Activated naive CD8-positive, alpha-beta T cell treated with anti-CD3 and anti-CD28 coated beads for 36 hours (primary cell): ENCODE data around the gene AHNAK. TPM values are rescaled to one million over a fixed set of nuclear protein-coding genes. Genes with fewer than 3 reads are reported as not detected.

Source experiments
- DNase-seq: peaks from one replicate; pipeline ENCODE4 v3.0.0; 2021
- H3K27ac Mint-ChIP-seq: one replicate; pipeline ENCODE4 v1.8.0; 2022; ENCODE audit warnings: mild to moderate bottlenecking, moderate library complexity, mixed read lengths
- H3K27me3 Mint-ChIP-seq: one replicate; pipeline ENCODE4 v1.8.0; 2022; ENCODE audit warnings: mild to moderate bottlenecking, mixed read lengths
- H3K36me3 Mint-ChIP-seq: one replicate; pipeline ENCODE4 v1.8.0; 2021; ENCODE audit warnings: mild to moderate bottlenecking, mixed read lengths
- H3K4me1 Mint-ChIP-seq: one replicate; pipeline ENCODE4 v1.8.0; 2021; ENCODE audit warnings: mixed read lengths
- H3K4me3 Mint-ChIP-seq: one replicate; pipeline ENCODE4 v1.8.0; 2022; ENCODE audit warnings: mild to moderate bottlenecking, moderate library complexity, mixed read lengths
- H3K9me3 Mint-ChIP-seq: one replicate; pipeline ENCODE4 v1.8.0; 2022; ENCODE audit warnings: mixed read lengths
- total RNA-seq, 2 experiments: library from RNA; stranded (reverse); gene quantifications; one replicate each; pipeline ENCODE4 v1.2.3, GENCODE V29; 2021

The AHNAK gene
- total RNA-seq, 2 experiments from 2014 or later, result 12.3 to 12.5 TPM

GRCh38 chr11:62487738-62488551, 58.7 kb downstream of the AHNAK start:
- Mint-ChIP-seq H3K27me3 (peaks cover 3% of the 10 kb centered on the region), H3K4me3 (no peak overlapping the region), H3K9me3 (no peaks in the 10 kb centered on the region), H3K4me1 (peaks cover 11% of the 10 kb centered on the region), H3K36me3 (no peaks in the 10 kb centered on the region), H3K27ac (no peak overlapping the region)
- no peak for DNase-seq

- no peak for DNase-seq
- Mint-ChIP-seq H3K27me3 (peaks cover 3% of the 10 kb centered on the region), H3K36me3 (no peaks in the 10 kb centered on the region), H3K4me1 (peaks cover 11% of the 10 kb centered on the region), H3K4me3 (no peak overlapping the region), H3K9me3 (no peaks in the 10 kb centered on the region), H3K27ac (no peak overlapping the region)
Observed at GRCh38 chr11:62487136-62487535, 59.5 kb downstream of the AHNAK start.

GRCh38 chr11:62484352-62484751, 62.3 kb downstream of the AHNAK start:
- Mint-ChIP-seq H3K4me1 (peaks cover 11% of the 10 kb centered on the region), H3K27me3 (peaks cover 3% of the 10 kb centered on the region), H3K9me3 (no peaks in the 10 kb centered on the region), H3K4me3 (no peak overlapping the region), H3K36me3 (no peaks in the 10 kb centered on the region), H3K27ac (no peak overlapping the region)
- DNase-seq, result no peak

- no peaks in the 10 kb centered on the region for H3K36me3 Mint-ChIP-seq
- peaks cover 8% of the 10 kb centered on the region for H3K4me1 Mint-ChIP-seq
- H3K27me3 Mint-ChIP-seq, result no peaks in the 10 kb centered on the region
- no peak for DNase-seq
- no peaks in the 10 kb centered on the region for H3K9me3 Mint-ChIP-seq
- H3K27ac Mint-ChIP-seq, result no peak overlapping the region
- no peak overlapping the region for H3K4me3 Mint-ChIP-seq
Observed at GRCh38 chr11:62482753-62483152, 63.9 kb downstream of the AHNAK start.

- no peaks in the 10 kb centered on the region for H3K27me3 Mint-ChIP-seq
- no peak for DNase-seq
- H3K4me3 Mint-ChIP-seq, result no peak overlapping the region
- H3K4me1 Mint-ChIP-seq, result no peaks in the 10 kb centered on the region
- no peaks in the 10 kb centered on the region for H3K9me3 Mint-ChIP-seq
- H3K36me3 Mint-ChIP-seq, result no peaks in the 10 kb centered on the region
- no peak overlapping the region for H3K27ac Mint-ChIP-seq
Observed at GRCh38 chr11:62479631-62480201, 66.9 kb downstream of the AHNAK start.

- DNase-seq, result no peak
- Mint-ChIP-seq H3K27ac (no peak overlapping the region), H3K9me3 (no peaks in the 10 kb centered on the region), H3K27me3 (no peaks in the 10 kb centered on the region), H3K36me3 (no peaks in the 10 kb centered on the region), H3K4me3 (no peak overlapping the region), H3K4me1 (no peaks in the 10 kb centered on the region)
Observed at GRCh38 chr11:62477927-62478326, 68.7 kb downstream of the AHNAK start.

- peaks cover 6% of the 10 kb centered on the region for H3K4me1 Mint-ChIP-seq
- no peaks in the 10 kb centered on the region for H3K36me3 Mint-ChIP-seq
- H3K27me3 Mint-ChIP-seq, result no peaks in the 10 kb centered on the region
- no peaks in the 10 kb centered on the region for H3K9me3 Mint-ChIP-seq
- DNase-seq, result no peak
- H3K27ac Mint-ChIP-seq, result no peak overlapping the region
- no peak overlapping the region for H3K4me3 Mint-ChIP-seq
Observed at GRCh38 chr11:62472063-62472884, 74.3 kb downstream of the AHNAK start.

- no peak for DNase-seq
- H3K4me3 Mint-ChIP-seq, result no peak overlapping the region
- H3K9me3 Mint-ChIP-seq, result no peaks in the 10 kb centered on the region
- H3K4me1 Mint-ChIP-seq, result peaks cover 6% of the 10 kb centered on the region
- no peaks in the 10 kb centered on the region for H3K27me3 Mint-ChIP-seq
- no peak overlapping the region for H3K27ac Mint-ChIP-seq
- no peaks in the 10 kb centered on the region for H3K36me3 Mint-ChIP-seq
Observed at GRCh38 chr11:62471603-62472002, 75.0 kb downstream of the AHNAK start.

- Mint-ChIP-seq H3K36me3 (no peaks in the 10 kb centered on the region), H3K9me3 (no peaks in the 10 kb centered on the region), H3K27me3 (no peaks in the 10 kb centered on the region), H3K4me1 (peaks cover 6% of the 10 kb centered on the region), H3K27ac (no peak overlapping the region), H3K4me3 (no peak overlapping the region)
- no peak for DNase-seq
Observed at GRCh38 chr11:62468577-62468976, 78.0 kb downstream of the AHNAK start.

- Mint-ChIP-seq H3K4me3 (no peak overlapping the region), H3K27me3 (no peaks in the 10 kb centered on the region)
- DNase-seq, result no peak
Observed at GRCh38 chr11:62466444-62466843, 80.2 kb downstream of the AHNAK start.

GRCh38 chr11:62464655-62465054, 82.0 kb downstream of the AHNAK start:
- no peak overlapping the region for H3K4me3 Mint-ChIP-seq
- H3K27me3 Mint-ChIP-seq, result no peaks in the 10 kb centered on the region
- H3K36me3 Mint-ChIP-seq, result no peaks in the 10 kb centered on the region
- no peak overlapping the region for H3K27ac Mint-ChIP-seq
- no peaks in the 10 kb centered on the region for H3K4me1 Mint-ChIP-seq
- H3K9me3 Mint-ChIP-seq, result no peaks in the 10 kb centered on the region
- DNase-seq, result no peak

More at GRCh38 chr11:62466444-62466843, 80.2 kb downstream of the AHNAK start:
- Mint-ChIP-seq H3K9me3 (no peaks in the 10 kb centered on the region), H3K27ac (no peak overlapping the region), H3K36me3 (no peaks in the 10 kb centered on the region), H3K4me1 (no peaks in the 10 kb centered on the region)

GRCh38 chr11:62463121-62463542, 83.5 kb downstream of the AHNAK start:
- Mint-ChIP-seq H3K27ac (no peak overlapping the region), H3K4me1 (no peaks in the 10 kb centered on the region), H3K4me3 (no peak overlapping the region), H3K36me3 (no peaks in the 10 kb centered on the region), H3K9me3 (no peaks in the 10 kb centered on the region), H3K27me3 (no peaks in the 10 kb centered on the region)
- no peak for DNase-seq

GRCh38 chr11:62462508-62462892, 84.1 kb downstream of the AHNAK start:
- H3K36me3 Mint-ChIP-seq, result no peaks in the 10 kb centered on the region
- no peak overlapping the region for H3K4me3 Mint-ChIP-seq
- H3K9me3 Mint-ChIP-seq, result no peaks in the 10 kb centered on the region
- no peaks in the 10 kb centered on the region for H3K27me3 Mint-ChIP-seq
- no peaks in the 10 kb centered on the region for H3K4me1 Mint-ChIP-seq
- no peak for DNase-seq
- H3K27ac Mint-ChIP-seq, result no peak overlapping the region

- Mint-ChIP-seq H3K9me3 (no peaks in the 10 kb centered on the region), H3K4me3 (no peak overlapping the region), H3K36me3 (no peaks in the 10 kb centered on the region), H3K27me3 (no peaks in the 10 kb centered on the region), H3K27ac (no peak overlapping the region), H3K4me1 (no peaks in the 10 kb centered on the region)
- DNase-seq, result no peak
Observed at GRCh38 chr11:62461740-62462507, 84.7 kb downstream of the AHNAK start.

- Mint-ChIP-seq H3K27me3 (no peaks in the 10 kb centered on the region), H3K4me1 (no peaks in the 10 kb centered on the region), H3K4me3 (no peak overlapping the region), H3K36me3 (no peaks in the 10 kb centered on the region), H3K27ac (no peak overlapping the region), H3K9me3 (no peaks in the 10 kb centered on the region)
- no peak for DNase-seq
Observed at GRCh38 chr11:62459080-62459479, 87.5 kb downstream of the AHNAK start.
